GM23338 (cell line): ENCODE results near the gene PVALEF.

ENCODE experiments used
- CREB1 ChIP-seq: fragments of 250-450 bp; sonication (Bioruptor Pico); IDR thresholded peaks from 2 replicates; pipeline ENCODE4 v1.5.0; 2020; ENCODE audit warnings: low read depth, mild to moderate bottlenecking, moderate library complexity
- EZH2 ChIP-seq: fragments of 200-600 bp; sonication (generic); IDR thresholded peaks from one replicate; pipeline ENCODE4 v1.8.0; 2017; ENCODE audit warnings: antibody characterized with exemption, mild to moderate bottlenecking, low read depth; ENCODE audit not compliant: unreplicated experiment
- EZH2phosphoT487 ChIP-seq: fragments of 200-600 bp; sonication (generic); IDR thresholded peaks from one replicate; pipeline ENCODE4 v1.8.1; 2018; ENCODE audit warnings: antibody characterized with exemption; ENCODE audit not compliant: unreplicated experiment
- JUNB ChIP-seq: IDR thresholded peaks from one replicate; pipeline ENCODE4 v1.6.1; 2016; ENCODE audit warnings: antibody characterized with exemption; ENCODE audit not compliant: unreplicated experiment
- NANOG ChIP-seq: IDR thresholded peaks from 2 replicates; pipeline ENCODE4 v1.6.1; 2016; ENCODE audit warnings: antibody characterized with exemption, borderline replicate concordance
- POLR2AphosphoS5 ChIP-seq: IDR thresholded peaks from 2 replicates; pipeline ENCODE4 v1.6.1; 2016; ENCODE audit warnings: antibody characterized with exemption, low read depth
- STAT1 ChIP-seq: IDR thresholded peaks from one replicate; pipeline ENCODE4 v1.6.1; 2016; ENCODE audit warnings: antibody characterized with exemption; ENCODE audit not compliant: unreplicated experiment
- TF ChIP-seq, protein P1 (sequence below), 2 experiments: fragments of 200-600 bp in 1 of 2; sonication (generic) in 1 of 2; conservative IDR thresholded peaks; 2 replicates each; pipeline versions ENCODE4 v1.5.1 to v1.6.1; 2016 to 2017; ENCODE audit warnings: antibody characterized with exemption in 2 of 2, low read depth in 2 of 2, mild to moderate bottlenecking in 2 of 2, moderate library complexity in 1 of 2
- TF ChIP-seq, protein P2 (sequence below): IDR thresholded peaks from one replicate; pipeline ENCODE4 v1.6.1; 2018; ENCODE audit warnings: antibody characterized with exemption; ENCODE audit not compliant: unreplicated experiment
- TF ChIP-seq, protein P3 (sequence below): fragments of 250-450 bp; sonication (Bioruptor Pico); IDR thresholded peaks from 2 replicates; pipeline ENCODE4 v1.5.0; 2020; ENCODE audit warnings: mild to moderate bottlenecking, moderate library complexity

DNA sequence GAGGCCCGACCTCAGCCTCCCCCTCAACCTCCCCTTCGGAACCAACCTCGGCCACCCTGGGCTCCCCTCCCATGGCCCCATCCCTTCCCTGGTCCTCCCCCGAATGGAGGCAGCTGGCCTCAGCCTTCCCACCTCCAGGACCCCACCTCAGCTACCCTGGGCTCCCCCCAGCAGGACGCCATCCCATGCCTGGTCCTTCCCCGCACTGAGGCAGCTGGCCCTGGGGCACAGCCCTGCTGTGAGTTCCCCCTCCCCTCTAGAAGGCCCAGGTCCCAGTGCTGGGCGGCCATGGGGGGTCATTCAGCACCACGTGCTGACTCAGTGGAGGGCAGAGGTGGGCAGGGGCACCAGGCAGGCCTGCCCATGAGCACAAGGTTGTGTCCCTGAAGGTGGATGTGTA lies 28.9 kb upstream of the PVALEF start:
- TF ChIP-seq, protein P1, sequence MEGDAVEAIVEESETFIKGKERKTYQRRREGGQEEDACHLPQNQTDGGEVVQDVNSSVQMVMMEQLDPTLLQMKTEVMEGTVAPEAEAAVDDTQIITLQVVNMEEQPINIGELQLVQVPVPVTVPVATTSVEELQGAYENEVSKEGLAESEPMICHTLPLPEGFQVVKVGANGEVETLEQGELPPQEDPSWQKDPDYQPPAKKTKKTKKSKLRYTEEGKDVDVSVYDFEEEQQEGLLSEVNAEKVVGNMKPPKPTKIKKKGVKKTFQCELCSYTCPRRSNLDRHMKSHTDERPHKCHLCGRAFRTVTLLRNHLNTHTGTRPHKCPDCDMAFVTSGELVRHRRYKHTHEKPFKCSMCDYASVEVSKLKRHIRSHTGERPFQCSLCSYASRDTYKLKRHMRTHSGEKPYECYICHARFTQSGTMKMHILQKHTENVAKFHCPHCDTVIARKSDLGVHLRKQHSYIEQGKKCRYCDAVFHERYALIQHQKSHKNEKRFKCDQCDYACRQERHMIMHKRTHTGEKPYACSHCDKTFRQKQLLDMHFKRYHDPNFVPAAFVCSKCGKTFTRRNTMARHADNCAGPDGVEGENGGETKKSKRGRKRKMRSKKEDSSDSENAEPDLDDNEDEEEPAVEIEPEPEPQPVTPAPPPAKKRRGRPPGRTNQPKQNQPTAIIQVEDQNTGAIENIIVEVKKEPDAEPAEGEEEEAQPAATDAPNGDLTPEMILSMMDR (conservative IDR thresholded peaks at IDR 0.05; ENCODE audit: low read depth in 2 of 2) = no peak
- TF ChIP-seq EZH2 (no peak), NANOG (no peak), POLR2AphosphoS5 (no peak), STAT1 (no peak), CREB1 (CRISPR knock-in tag) (no peak), EZH2phosphoT487 (no peak), JUNB (no peak)
- TF ChIP-seq, protein P2, sequence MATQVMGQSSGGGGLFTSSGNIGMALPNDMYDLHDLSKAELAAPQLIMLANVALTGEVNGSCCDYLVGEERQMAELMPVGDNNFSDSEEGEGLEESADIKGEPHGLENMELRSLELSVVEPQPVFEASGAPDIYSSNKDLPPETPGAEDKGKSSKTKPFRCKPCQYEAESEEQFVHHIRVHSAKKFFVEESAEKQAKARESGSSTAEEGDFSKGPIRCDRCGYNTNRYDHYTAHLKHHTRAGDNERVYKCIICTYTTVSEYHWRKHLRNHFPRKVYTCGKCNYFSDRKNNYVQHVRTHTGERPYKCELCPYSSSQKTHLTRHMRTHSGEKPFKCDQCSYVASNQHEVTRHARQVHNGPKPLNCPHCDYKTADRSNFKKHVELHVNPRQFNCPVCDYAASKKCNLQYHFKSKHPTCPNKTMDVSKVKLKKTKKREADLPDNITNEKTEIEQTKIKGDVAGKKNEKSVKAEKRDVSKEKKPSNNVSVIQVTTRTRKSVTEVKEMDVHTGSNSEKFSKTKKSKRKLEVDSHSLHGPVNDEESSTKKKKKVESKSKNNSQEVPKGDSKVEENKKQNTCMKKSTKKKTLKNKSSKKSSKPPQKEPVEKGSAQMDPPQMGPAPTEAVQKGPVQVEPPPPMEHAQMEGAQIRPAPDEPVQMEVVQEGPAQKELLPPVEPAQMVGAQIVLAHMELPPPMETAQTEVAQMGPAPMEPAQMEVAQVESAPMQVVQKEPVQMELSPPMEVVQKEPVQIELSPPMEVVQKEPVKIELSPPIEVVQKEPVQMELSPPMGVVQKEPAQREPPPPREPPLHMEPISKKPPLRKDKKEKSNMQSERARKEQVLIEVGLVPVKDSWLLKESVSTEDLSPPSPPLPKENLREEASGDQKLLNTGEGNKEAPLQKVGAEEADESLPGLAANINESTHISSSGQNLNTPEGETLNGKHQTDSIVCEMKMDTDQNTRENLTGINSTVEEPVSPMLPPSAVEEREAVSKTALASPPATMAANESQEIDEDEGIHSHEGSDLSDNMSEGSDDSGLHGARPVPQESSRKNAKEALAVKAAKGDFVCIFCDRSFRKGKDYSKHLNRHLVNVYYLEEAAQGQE = no peak
- TF ChIP-seq, protein P3, sequence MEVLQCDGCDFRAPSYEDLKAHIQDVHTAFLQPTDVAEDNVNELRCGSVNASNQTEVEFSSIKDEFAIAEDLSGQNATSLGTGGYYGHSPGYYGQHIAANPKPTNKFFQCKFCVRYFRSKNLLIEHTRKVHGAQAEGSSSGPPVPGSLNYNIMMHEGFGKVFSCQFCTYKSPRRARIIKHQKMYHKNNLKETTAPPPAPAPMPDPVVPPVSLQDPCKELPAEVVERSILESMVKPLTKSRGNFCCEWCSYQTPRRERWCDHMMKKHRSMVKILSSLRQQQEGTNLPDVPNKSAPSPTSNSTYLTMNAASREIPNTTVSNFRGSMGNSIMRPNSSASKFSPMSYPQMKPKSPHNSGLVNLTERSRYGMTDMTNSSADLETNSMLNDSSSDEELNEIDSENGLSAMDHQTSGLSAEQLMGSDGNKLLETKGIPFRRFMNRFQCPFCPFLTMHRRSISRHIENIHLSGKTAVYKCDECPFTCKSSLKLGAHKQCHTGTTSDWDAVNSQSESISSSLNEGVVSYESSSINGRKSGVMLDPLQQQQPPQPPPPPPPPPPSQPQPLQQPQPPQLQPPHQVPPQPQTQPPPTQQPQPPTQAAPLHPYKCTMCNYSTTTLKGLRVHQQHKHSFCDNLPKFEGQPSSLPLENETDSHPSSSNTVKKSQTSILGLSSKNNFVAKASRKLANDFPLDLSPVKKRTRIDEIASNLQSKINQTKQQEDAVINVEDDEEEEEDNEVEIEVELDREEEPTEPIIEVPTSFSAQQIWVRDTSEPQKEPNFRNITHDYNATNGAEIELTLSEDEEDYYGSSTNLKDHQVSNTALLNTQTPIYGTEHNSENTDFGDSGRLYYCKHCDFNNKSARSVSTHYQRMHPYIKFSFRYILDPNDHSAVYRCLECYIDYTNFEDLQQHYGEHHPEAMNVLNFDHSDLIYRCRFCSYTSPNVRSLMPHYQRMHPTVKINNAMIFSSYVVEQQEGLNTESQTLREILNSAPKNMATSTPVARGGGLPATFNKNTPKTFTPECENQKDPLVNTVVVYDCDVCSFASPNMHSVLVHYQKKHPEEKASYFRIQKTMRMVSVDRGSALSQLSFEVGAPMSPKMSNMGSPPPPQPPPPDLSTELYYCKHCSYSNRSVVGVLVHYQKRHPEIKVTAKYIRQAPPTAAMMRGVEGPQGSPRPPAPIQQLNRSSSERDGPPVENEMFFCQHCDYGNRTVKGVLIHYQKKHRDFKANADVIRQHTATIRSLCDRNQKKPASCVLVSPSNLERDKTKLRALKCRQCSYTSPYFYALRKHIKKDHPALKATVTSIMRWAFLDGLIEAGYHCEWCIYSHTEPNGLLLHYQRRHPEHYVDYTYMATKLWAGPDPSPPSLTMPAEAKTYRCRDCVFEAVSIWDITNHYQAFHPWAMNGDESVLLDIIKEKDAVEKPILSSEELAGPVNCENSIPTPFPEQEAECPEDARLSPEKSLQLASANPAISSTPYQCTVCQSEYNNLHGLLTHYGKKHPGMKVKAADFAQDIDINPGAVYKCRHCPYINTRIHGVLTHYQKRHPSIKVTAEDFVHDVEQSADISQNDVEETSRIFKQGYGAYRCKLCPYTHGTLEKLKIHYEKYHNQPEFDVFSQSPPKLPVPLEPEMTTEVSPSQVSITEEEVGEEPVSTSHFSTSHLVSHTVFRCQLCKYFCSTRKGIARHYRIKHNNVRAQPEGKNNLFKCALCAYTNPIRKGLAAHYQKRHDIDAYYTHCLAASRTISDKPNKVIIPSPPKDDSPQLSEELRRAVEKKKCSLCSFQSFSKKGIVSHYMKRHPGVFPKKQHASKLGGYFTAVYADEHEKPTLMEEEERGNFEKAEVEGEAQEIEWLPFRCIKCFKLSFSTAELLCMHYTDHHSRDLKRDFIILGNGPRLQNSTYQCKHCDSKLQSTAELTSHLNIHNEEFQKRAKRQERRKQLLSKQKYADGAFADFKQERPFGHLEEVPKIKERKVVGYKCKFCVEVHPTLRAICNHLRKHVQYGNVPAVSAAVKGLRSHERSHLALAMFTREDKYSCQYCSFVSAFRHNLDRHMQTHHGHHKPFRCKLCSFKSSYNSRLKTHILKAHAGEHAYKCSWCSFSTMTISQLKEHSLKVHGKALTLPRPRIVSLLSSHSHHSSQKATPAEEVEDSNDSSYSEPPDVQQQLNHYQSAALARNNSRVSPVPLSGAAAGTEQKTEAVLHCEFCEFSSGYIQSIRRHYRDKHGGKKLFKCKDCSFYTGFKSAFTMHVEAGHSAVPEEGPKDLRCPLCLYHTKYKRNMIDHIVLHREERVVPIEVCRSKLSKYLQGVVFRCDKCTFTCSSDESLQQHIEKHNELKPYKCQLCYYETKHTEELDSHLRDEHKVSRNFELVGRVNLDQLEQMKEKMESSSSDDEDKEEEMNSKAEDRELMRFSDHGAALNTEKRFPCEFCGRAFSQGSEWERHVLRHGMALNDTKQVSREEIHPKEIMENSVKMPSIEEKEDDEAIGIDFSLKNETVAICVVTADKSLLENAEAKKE (CRISPR knock-in tag) = no peak
